Measurements from ENCODE around the gene UBXN10. TPM values are rescaled to one million over a fixed set of nuclear protein-coding genes. Genes with fewer than 3 reads are reported as not detected.
A peak's percentile ranks its signal among the peaks of the same experiment; 100 is the strongest.

Gene UBXN10
- total and polyA plus RNA-seq, 12 donors = 0.64 to 2.6 (median 1.5) TPM

DNA sequence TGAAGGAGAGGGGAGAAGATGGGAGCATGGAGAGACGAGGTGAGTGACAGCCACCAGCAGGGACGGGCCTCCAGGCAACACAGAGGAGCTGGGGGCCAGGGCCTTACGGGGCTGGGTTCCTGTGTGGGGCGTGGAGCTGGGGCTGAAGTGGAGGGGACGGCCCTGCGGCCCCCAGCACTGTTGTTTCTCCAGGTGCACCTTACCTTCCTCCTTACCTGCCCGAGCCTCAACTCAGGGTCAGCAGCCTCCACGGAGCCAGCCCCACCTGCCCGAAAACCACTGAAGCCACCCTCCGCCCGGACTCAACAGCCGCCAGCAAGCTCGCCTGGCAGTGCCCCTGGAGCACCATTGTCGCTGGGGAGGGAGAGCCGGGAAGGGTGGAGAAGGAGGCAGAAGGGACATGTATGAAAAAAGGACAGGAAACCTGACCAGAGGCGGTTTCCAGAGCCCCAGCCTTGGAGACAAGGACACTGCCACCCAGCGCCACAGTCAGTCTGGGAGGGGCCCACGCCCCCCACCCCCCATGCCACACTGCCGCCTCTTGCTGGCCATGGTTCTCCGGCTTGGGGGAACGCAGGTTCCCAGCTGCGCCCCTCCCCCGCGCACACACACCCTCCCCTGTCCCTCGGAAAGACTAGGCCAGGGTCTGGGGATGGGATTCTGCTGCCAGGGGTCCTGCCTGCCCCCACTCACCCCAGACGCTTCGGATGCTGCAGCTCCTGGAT is 36.1 kb upstream of the UBXN10 start:
- 78 to 84% (median 80%) methylated on average over 17 to 27 of the region's 27 CpGs for WGBS, 4 donors
- Histone ChIP-seq H3K9me3 (replicated peaks in 1 of 3) (no peaks in the 10 kb centered on the region), H3K27me3 (no peaks in the 10 kb centered on the region), H3K4me1 (replicated peaks in 1 of 2) (peaks cover 5 to 13% of the 10 kb centered on the region in 2 donors), H3K27ac (no peak overlapping the region), H3K36me3 (replicated peaks in 1 of 2) (no peaks in the 10 kb centered on the region), H3K4me3 (no peak overlapping the region)
- intact Hi-C loops (cut with DNase I) = loop anchor here (5.0 to 10.0 kb wide), 4 partner anchors 47 to 227 kb away; partner anchors contain the start of genes PLA2G2A (in 2 of the 2) and PLA2G2E (in 1 of the 2)
- TF ChIP-seq, protein P1, sequence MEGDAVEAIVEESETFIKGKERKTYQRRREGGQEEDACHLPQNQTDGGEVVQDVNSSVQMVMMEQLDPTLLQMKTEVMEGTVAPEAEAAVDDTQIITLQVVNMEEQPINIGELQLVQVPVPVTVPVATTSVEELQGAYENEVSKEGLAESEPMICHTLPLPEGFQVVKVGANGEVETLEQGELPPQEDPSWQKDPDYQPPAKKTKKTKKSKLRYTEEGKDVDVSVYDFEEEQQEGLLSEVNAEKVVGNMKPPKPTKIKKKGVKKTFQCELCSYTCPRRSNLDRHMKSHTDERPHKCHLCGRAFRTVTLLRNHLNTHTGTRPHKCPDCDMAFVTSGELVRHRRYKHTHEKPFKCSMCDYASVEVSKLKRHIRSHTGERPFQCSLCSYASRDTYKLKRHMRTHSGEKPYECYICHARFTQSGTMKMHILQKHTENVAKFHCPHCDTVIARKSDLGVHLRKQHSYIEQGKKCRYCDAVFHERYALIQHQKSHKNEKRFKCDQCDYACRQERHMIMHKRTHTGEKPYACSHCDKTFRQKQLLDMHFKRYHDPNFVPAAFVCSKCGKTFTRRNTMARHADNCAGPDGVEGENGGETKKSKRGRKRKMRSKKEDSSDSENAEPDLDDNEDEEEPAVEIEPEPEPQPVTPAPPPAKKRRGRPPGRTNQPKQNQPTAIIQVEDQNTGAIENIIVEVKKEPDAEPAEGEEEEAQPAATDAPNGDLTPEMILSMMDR (IDR thresholded peaks at IDR 0.05) = no peak
- no peak for TF ChIP-seq POLR2A (IDR thresholded peaks at IDR 0.05)
- DNase-seq = peak in 1 of 7 donors; percentile 6

GRCh38 chr1:20150326-20150705 is 35.6 kb upstream of the UBXN10 start:
- whole genome bisulfite sequencing, 4 donors = 80 to 92% (median 87%) methylated on average over 7 to 8 of the region's 8 CpGs
- H3K36me3 ChIP-seq (replicated peaks in 1 of 2) = no peaks in the 10 kb centered on the region
- no peak for TF ChIP-seq POLR2A (IDR thresholded peaks at IDR 0.05)
- TF ChIP-seq, protein P1 (IDR thresholded peaks at IDR 0.05) = no peak
- DNase-seq = peak in 1 of 7 donors; percentile 4
- no peaks in the 10 kb centered on the region for H3K27me3 ChIP-seq
- no peak overlapping the region for H3K27ac ChIP-seq
- peaks cover 5 to 13% of the 10 kb centered on the region in 2 donors for H3K4me1 ChIP-seq (replicated peaks in 1 of 2)
- H3K4me3 ChIP-seq = no peak overlapping the region
- intact Hi-C loops (cut with DNase I) = loop anchor here (5.0 kb wide), 2 partner anchors 48 to 228 kb away; partner anchors contain the start of gene PLA2G2E (in 1 of the 2)
- H3K9me3 ChIP-seq (replicated peaks in 1 of 3) = no peaks in the 10 kb centered on the region

GRCh38 chr1:20150969-20151368 is 34.9 kb upstream of the UBXN10 start:
- DNase-seq = peak in 1 of 7 donors; percentile 6
- H3K4me3 ChIP-seq = no peak overlapping the region
- no peaks in the 10 kb centered on the region for H3K36me3 ChIP-seq (replicated peaks in 1 of 2)
- TF ChIP-seq, protein P1 (IDR thresholded peaks at IDR 0.05) = no peak
- no peak for TF ChIP-seq POLR2A (IDR thresholded peaks at IDR 0.05)
- intact Hi-C loops (cut with DNase I) = loop anchor here (5.0 kb wide), 2 partner anchors 49 to 229 kb away; partner anchors contain the start of gene PLA2G2E (in 1 of the 2)
- peaks cover 5 to 13% of the 10 kb centered on the region in 2 donors for H3K4me1 ChIP-seq (replicated peaks in 1 of 2)
- no peaks in the 10 kb centered on the region for H3K27me3 ChIP-seq
- H3K9me3 ChIP-seq (replicated peaks in 1 of 3) = no peaks in the 10 kb centered on the region
- H3K27ac ChIP-seq = no peak overlapping the region
- 81 to 91% (median 87%) methylated on average over 6 of the region's 6 CpGs for WGBS, 4 donors

DNA sequence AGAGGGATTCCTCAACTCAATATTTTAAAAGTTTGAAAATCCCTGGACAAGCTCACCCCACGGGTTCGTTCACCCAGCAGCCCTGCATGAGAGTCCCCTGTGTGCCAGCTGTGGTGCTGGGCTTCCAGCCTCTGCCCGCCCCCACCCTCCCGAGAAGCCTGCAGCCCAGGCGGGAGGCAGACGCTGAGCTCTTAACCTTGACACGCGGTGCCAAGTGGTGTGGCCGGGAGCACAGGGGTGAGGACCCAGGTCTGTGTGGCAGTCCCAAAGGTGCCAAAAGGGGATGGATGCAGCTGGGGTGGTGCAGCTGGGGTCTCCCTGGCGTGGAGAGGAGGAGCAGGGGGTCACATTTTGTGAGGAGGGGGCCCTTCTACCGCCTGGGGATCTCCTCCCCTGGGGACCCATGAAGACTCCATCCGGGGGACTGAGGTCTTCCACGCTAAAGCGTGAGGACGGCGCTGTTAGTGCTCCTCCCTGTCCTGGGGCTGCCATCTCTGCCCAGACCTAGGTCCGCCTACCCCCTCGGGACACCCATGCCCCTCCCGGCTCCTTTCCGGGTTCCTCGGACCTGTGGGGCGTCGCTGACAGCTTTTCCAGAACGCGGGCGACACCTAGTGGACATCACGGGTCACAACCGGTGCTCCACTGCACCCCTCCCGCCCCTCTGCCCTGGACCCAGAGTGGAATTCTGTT is 33.8 kb upstream of the UBXN10 start:
- H3K36me3 ChIP-seq (replicated peaks in 1 of 2) = no peaks in the 10 kb centered on the region
- H3K27ac ChIP-seq = peak overlapping the region in 1 of 5 donors; percentile 76

More for the DNA sequence above, 33.8 kb upstream of the UBXN10 start:
- H3K4me3 ChIP-seq = peak overlapping the region in 1 of 4 donors; percentile 29
- TF ChIP-seq, protein P1 (IDR thresholded peaks at IDR 0.05) = peak; percentile 87 to 97 (median 94)
- no peak for TF ChIP-seq POLR2A (IDR thresholded peaks at IDR 0.05)
- intact Hi-C loops (cut with DNase I) = loop anchor here (2.0 to 5.0 kb wide), 3 partner anchors 50 to 233 kb away; partner anchors contain the start of gene PLA2G2E (in 1 of the 2)
- no peaks in the 10 kb centered on the region for H3K9me3 ChIP-seq (replicated peaks in 1 of 3)
- peaks cover 5 to 13% of the 10 kb centered on the region in 2 donors for H3K4me1 ChIP-seq (replicated peaks in 1 of 2)
- peak; percentile 82 to 90 (median 84) for DNase-seq
- 0 to 12% (median 4%) methylated on average over 5 to 29 of the region's 29 CpGs for whole genome bisulfite sequencing, 4 donors
- no peaks in the 10 kb centered on the region for H3K27me3 ChIP-seq
